GM21528 (cell line): Measurements from ENCODE around the gene FAM89B.

Source experiments
- ATAC-seq: cut with Tn5 transposase; IDR thresholded peaks from one replicate; pipeline ENCODE4 v1.9.1; 2021; ENCODE audit warnings: mild to moderate bottlenecking, moderate library complexity; ENCODE audit not compliant: unreplicated experiment, low FRiP score

FAM89B gene

DNA sequence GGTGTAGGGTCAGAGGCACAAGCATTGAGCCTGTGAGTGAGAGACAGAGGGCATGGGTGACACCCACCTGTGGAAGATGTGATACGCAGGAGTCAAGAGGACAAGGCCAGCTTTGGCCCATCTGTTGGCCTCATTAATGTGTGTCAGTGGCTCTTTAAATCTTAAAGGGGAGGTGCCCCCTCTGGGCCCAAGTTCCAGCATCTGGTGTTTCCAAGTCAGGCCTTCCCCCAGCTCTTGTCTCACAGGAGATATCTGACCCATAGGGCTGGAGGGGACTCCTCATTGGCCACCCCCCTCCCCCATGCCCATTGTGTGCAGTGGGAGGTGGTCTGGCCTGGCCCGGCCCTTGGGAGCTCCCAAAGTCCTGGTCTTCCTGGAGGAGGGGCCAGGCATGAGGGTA, 14.3 kb downstream of the FAM89B start:
- no peak for ATAC-seq

DNA sequence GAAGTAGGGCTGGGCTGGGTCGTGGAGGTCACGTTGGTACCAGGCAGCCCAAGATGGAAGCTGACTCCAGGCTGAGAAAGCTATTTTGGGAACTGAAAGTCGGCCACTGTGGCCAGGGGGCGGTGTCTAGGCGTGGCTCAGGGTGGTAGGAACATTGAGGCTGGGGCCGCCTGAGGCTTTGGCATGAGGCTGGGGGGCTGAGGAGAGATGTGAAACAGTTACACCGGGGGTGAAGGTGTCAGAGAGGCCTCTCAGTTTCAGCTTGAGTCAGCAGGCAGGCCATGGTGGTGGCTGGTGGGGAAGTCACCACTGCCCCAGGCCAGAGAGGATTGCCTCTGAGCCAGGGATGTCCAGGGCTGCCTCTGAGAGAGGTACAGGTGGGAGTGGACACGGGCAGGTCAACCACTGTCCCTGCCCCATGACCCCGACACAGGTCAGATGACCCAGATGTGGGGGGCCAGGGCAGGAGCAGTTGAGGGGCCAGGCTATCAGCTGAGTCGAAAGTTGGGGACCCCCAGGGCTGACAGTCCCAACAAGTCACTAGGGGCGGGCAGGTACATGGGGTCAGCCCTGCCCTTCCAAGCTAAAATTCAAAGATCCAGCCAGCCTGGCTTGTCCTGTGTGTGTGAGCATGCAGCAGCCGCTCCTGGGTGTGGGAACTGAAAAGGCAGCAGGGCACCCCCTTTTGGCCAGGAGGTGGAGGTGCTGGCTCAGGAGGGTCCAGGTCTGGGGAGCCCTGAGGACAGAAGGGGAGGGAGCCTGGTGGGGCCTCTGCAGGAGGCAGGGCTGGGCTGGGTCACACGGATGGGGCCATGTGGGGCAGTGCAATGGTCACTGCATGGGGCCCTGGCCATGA, 16.1 kb downstream of the FAM89B start:
- peak; percentile 72 for ATAC-seq

DNA sequence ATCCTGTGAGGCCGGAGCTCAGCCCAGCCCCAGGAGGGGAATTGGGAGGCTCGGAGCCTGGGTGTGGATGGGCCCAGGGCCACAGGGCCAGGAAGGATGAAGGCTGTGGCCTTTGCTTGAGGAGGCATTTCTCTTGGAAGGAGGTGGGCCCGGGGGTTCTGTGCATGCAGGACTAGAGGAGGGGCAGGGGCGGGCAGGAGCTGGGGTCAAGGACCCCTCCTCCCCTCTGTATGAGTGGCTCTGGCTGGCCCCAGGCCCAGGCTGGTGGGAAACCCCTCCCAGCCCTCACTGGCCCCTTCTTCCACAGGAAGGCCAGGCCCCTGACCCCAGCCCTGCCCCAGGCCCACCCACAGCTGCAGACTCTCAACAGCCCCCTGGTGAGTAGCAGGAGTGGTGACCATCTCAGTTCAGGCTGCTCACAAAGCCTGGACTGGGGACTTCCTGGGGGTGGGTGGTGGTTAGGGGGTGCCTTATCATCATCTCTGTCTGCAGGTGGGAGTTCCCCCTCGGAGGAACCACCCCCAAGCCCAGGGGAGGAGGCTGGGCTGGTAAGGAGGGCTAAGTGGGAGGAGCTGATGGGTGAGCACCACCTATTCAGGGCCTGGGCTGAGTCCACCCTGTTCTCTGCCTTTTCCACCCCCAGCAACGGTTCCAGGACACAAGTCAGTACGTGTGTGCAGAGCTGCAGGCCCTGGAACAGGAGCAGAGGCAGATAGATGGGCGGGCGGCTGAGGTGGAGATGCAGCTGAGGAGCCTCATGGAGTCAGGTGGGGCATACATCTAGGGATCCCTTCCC, 17.3 kb downstream of the FAM89B start:
- ATAC-seq, result no peak

DNA sequence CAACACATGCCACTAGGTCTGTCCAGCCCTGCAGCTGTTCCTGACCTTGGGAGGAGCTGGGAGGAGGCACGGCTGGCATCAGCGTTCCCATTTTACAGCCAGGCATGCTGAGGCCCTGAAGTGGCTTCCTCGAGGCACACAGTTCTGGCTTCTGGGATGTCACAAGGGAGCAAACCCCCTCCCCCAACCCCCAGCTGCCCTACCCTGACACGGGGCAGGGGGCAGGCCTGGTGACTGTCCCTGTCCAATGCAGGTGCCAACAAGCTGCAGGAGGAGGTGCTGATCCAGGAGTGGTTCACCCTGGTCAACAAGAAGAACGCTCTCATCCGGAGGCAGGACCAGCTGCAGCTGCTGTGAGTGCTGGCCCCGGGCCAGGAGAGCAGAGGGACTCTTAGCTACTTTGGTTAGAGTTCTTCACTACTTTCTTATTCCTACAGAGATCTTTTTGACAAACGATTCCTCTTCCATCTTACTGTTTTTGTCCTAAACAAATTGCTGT, 18.0 kb downstream of the FAM89B start:
- ATAC-seq, result no peak

DNA sequence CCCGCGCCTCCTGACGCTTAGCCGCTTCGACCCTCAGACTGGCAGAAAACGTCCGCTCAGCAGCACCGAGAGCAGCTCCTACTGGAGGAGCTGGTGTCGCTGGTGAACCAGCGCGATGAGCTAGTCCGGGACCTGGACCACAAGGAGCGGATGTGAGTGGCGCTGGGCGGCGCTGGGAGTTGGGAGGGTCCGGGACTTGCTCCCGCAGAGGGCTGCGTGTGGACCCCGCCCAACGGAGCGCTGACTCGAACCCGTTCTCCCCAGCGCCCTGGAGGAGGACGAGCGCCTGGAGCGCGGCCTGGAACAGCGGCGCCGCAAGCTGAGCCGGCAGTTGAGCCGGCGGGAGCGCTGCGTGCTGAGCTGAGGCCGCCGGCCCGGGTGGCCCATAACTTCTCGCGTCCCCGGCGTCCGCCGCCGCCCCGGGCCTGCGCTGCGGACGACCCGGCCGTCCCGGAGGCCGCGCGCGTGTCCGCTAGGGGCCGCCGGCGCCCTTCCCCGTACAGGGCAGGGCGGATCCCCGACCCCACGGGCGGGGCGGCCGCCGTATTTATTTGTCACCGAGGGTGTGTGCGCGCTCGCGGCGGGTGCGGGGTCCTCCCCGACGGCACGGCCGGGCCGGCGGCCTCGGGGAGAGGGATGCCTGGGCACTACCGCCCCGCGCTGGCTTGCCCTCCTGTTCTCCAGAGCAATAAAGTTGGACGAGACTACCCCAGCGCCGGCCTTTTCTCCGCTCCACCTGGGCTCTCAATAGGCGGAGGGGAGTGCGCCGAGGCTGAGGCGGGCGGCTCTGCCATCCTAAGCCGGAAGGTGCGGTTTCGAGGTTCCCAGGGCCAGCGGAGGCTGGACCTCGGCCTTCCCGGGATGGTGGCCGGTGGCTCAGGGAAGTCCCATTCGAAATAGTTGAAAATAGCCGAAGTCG, 19.9 kb downstream of the FAM89B start:
- ATAC-seq, result no peak

DNA sequence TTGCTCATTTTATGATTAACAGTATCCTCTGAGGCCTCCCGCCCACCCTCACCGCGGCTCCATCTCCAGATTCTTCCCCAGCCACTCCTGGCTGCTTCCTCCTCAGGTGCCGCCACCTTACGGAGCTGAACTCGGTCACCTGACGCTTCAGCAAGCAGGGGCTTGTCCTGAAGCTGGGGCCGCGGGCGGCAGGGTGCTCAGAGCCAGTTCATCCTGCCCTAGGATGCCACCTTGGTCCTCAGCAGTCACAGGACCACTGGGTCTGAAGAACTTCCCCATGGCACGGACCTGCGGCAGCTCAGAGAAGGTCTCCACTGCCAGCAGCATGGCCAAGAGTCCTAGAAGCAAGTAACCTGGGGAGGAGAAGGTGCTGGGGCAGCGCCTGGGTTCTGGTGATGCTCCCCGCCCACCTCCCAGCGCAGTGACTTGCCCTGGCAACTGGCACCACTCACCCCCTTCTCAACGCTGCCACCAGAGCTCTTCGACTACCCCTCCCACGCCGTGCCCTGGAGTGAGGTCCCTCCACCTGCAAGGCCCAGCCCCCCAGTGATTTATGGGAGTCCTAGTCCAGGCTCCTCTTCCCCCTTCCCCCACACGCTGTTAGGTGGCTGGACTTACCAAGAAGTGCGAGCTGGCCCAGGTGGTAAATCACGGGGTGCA, 20.6 kb downstream of the FAM89B start:
- ATAC-seq, result no peak

DNA sequence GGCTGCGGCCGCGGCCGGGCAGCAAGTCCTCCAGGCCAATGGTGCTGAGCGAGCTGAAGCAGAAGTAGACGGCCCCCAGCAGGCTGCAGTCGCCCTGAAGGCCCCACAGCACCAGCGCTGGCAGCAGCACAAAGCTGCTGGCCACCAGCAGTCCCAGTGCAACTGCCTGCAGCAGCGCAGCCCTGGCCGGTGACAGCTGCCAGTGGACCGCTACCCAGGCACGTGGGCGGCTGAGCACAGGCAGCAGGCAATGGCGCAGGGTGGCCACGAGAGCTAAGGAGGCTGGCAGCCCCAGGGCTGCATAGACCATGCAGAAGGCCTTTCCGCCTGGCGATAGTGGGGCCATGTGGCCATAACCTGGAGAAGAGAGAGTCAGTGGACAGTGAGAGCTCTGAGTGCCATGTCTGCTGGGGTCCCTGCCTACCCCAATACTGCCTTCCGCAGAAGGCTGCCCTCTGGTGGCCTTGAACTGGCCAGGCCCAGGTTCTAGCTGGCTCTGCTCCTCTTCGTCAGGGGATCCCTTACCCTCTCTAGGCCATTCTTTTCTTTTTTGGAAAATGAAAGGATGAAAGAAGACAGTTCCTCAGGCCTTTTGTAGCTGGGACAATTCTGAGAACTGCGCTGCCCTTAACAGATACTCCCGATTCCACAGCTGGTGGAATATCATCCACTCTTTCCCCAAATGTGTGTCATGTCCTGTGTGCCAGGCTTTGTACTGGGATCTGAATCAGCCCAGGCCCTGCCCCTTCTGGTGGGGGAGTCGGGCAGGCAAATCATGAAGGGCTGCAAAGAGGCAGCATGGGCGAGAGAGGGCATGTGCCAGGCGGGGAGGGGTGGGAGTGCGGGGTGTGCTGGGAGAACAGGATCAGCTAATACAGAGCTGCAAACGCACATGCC, 21.4 kb downstream of the FAM89B start:
- ATAC-seq, result no peak

DNA sequence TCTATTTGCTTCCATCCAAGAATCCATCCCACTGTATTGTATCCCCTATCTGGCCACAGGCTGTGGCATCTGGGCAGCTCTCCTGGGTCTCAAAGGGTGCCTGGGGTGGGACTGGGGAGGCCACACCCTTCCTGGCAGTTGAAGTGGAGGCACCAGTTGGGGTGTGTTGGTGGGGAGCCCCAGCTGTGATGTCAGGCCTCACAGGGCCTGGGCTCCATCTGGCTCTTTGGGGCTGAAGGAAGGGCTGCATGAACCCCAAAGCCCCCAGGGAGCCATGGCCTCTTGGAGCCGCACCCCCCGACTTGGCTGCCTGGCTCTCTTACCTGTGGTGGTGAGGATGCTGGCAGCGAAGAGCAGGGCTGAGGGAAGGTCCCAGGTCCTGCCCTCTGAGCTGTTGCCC, 22.8 kb downstream of the FAM89B start:
- no peak for ATAC-seq

DNA sequence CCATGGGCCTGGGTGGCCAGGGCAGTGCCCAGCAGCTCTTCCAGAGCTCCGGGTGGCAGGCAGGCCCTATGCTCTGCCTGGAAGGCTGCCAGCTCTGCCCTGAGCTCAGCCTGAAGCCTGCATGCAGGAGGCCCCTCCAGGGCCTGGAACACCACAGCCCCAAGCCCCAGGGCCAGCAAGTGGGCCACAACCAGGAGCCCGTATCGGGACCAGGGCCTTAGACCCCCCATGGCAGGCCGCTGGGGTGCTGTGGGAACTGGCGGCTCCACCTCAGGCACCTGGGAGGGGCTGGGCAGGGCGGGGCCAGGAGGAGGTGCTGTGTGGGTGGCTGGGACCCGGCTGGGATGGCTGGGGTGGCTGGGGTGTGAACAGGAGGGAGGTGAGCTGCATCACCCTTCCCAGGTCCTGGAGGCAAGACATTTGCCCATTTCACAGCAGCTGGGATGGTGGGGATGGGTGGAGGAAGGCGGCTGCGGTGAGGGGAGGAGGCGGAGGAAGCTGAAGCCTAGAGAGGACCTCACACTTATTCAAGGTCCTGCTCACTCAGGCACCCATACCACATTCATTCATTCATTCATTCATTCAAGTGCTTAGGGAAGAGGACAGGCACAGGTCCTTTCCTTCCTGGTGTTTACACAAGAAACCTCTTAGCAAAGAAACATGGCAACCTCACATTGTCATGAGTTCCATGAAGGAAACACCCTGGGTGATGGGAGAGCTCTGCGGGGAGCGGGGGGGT, 23.4 kb downstream of the FAM89B start, which contains the start of gene KCNK7:
Gene KCNK7, minus strand, starts transcription at position 258 of the 739 bp plus-strand sequence. Its CDS starts 28 bp downstream, at position 230.
- no peak for ATAC-seq

DNA sequence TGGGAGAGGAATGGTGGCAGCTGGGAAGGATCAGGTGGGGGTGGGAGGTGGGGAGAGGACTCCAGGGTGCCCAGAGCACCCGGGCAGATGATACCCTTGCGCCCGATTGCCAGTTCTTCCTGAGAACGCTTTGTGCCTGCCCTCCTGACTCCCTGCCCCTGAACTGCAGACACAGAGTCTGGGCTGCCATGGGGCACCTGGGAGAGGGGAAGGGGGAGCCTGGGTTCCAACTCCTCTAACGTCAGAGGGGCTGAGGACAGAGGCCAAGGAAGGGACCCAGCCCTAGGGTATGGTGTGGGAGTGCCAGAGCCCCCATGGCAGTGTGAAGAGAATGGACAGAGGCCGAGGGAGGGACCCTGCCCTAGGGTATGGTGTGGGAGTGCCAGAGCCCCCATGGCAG, 24.2 kb downstream of the FAM89B start:
- ATAC-seq, result no peak

DNA sequence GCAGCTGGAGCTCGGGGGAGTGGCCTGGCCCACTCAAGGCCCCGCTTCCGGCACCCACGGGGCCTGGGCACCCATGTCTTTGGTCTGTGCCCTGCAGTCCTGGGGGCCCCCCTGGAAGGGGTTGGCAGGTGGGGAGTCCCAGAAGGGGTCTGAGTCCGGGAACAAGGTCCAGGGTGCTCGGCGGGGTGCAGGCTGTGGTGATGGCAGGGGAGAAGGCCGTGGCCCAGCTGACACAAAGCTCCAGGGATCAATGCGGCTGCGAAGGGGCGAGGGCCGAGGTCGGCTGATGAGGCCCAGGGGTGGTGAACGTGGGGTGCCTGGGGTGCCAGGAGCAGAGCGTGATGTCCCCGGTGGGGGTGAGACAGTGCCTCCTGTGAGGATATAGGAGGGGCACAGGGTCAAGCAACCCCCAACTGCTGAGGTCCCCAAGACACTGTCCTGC, 25.9 kb downstream of the FAM89B start:
- ATAC-seq, result no peak

DNA sequence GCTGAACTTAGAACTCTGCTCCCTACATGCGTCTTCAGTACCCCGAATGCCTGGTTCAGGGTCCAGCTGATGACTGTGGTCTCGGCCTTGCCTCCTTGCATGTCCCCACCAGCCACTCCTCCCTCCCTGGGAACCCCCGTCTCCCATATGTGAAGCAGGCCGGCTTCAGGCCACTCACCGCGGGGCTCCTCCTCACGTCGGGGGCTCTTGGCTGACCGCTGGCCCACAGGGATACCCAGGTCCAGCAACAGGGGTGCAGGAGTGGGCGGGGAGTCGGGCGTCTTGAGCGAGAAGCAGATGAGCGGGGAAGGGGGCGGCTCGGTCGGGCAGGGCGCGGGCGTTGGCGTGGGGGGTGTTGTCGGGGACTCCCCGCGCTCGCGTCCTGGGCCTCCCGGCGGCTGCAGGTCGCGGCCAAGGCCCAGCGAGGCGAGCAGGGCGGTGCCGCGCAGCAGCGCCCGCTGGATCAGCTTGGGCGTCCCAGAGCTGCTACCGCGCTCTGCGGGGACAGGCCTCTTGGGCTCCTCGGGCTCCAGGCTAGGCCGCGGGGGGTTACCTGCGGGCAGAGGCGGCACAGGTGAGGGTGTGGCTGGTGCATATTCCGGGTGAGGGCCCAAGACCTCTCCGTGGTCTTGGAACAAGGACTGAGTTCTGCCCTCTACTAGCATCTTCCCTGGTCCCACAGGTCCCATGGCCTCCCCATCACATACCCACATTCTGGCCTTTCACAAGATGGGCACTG, 27.0 kb downstream of the FAM89B start:
- ATAC-seq, result no peak

DNA sequence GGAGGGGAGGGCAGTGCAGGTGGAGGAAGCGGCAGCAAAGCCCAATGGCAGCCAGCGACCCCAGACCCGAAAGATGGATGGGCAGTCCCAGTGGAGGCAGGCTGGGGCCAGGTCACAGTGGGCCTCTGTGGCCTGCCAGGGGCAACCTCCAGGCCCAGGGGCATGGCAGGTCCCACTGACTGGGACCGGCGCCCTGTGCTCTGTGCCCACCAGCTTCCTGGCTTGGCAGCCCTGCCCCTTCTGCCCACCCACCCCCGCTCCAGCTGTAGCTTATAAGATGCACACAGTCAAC, 27.6 kb downstream of the FAM89B start:
- no peak for ATAC-seq

DNA sequence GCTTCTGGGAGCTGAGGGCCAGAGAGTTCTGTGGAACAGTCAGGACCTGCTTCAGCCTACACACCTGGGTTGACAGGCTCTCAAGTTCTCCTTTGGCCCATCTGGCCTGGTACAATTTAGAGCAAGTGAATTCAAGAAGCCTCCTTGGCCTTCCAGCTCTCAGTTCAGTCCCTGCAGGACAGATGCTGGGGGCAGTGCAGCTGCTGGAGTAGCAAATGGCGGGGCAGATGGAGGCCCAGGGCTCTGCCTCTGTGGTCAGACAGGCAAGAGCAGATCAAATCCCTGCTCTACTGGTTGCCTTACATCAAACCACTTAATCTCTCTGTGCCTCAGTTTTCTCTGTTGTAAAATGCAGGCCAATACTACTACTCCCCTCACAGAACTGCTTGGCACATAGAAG, 31.9 kb downstream of the FAM89B start:
- ATAC-seq, result no peak

DNA sequence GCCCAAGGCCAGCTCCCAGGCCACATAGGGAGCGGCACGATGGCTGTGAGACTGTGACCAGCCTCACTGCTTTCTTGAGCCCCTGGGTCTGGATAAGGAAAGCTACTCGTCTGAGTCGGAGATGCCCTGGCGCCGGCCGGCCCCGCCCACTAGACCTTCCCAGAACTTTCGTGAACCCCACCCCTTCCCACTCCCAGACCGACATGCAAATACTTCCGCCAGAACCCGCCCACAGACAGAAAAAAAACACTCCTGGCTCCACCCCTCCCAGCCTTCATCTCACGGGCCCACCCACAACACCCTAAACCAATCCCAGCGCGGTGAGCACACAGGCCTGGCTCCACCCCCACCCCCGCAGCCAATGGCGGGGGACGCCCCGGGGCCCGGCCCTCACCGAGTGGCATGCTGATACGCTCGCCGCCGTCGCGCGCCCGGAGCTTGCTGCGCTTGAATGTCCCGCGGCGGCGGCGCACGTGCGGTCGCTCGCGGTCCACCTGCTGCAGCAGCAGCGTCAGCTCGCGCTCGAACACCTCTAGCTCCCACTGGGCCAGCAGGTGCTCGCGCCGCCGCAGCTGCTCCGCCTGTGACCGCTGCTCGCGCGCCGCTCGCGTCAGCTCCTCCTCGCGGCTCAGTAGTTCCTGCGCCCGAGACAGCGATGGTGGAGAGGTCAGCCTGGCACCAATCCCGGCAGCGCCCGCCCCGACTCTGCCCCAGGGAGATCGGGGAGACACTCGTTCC, 34.7 kb downstream of the FAM89B start:
- no peak for ATAC-seq

DNA sequence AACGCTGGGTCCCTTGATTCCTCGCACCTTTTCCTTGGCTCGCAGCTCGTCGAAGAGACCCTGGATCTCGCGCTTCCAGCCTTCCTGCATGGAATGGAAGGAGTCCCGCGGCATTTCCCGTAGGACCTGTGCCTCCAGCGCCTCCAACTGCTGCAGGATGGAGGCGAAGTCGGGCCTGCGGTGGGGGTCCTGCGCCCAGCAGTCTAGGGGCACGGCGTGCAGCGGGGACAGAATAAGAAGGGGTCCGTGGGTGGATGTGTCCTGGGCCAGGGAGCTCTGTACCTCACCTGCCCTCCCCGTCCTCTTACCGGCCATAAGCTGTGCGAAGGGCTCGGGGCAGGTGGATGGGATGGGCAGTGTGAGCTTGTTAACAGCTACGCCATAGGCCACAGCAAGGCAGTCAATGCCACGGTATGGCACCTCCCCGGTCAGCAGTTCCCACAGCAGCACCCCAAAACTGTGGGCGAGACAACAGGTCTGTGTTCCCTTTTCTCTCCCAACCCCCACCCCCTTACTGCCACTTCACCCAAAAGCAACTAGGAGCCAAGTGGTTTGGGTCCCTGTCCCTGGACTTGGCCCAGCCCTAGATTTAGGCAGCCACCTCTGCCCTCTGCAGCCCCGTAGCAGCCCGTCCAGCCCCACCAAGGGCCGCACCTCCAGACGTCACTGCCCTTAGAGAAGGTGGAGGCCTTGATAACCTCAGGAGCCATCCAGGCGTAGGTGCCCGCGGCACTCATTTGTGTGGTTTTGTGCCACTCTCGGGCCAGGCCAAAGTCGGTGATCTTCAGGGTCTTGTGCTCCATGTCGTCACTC, 35.5 kb downstream of the FAM89B start:
- ATAC-seq, result no peak
